Upper lobe of right lung (tissue), 1 donor: ENCODE results near the gene ITGB6. TPM values are rescaled to one million over a fixed set of nuclear protein-coding genes. Genes with fewer than 3 reads are reported as not detected.
A peak's percentile ranks its signal among the peaks of the same experiment; 100 is the strongest.

ENCODE experiments used
- ATAC-seq: fragments of 200-7000 bp; cut with Tn5 transposase; one replicate; pipeline ENCODE4 v1.9.1; 2020; ENCODE audit warnings: mild to moderate bottlenecking, moderate library complexity
- DNase-seq: peaks from one replicate; pipeline ENCODE4 v3.0.0-alpha.2; 2020
- H3K27ac ChIP-seq: fragments of 200-600 bp; one replicate; pipeline ENCODE4 v1.8.0; 2022
- H3K27me3 ChIP-seq: fragments of 200-600 bp; one replicate; pipeline ENCODE4 v1.8.0; 2022; ENCODE audit warnings: mild to moderate bottlenecking
- H3K36me3 ChIP-seq: fragments of 200-600 bp; one replicate; pipeline ENCODE4 v1.8.0; 2022
- H3K4me1 ChIP-seq: fragments of 200-600 bp; one replicate; pipeline ENCODE4 v1.8.0; 2022
- H3K4me3 ChIP-seq: fragments of 200-600 bp; one replicate; pipeline ENCODE4 v1.8.0; 2022; ENCODE audit warnings: mild to moderate bottlenecking
- H3K9me3 ChIP-seq: fragments of 200-600 bp; one replicate; pipeline ENCODE4 v1.8.0; 2022
- intact Hi-C: fragments of 100-400 bp; cut with DNase I; formaldehyde crosslinking; loops from one replicate; pipeline ENCODE4 v1.11.0; 2022
- total RNA-seq: library from RNA; stranded (reverse); fragmentation: NEBNext Ultra II Directional; extraction: Animal tissue kit (Norgen Biotek cat#: 25700); gene quantifications from one replicate; pipeline ENCODE4 v1.2.1, GENCODE V29; 2021
- TF ChIP-seq, protein P1 (sequence below): fragments of 200-600 bp; IDR thresholded peaks from one replicate; pipeline ENCODE4 v1.8.0; 2022; ENCODE audit warnings: antibody characterized with exemption
- donor health status: DM: no; HTN: yes; CAD: no; lungs with severe emphysema.

The ITGB6 gene
- total RNA-seq, 1 donor from 2014 or later: 109 TPM

DNA sequence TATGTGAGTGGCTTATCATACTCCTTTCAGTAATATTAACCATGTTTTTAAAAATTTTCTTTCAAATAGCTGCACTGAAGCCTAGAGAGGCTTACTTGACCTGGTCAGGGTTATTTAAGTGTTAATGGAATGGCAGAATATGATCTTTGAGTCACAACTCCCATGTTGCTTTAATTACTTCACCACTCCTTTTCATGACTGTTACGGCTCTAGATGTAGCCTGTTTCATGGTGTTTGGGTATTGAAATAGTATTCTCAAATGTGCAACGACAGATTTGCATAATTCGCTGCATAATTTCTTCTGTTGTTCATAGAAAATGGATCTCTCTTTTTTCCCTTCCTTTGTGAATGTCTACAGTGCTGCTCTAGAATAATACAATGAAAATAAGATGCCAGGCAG lies 86.1 kb downstream of the ITGB6 start:
- Histone ChIP-seq H3K36me3 (no peaks in the 10 kb centered on the region), H3K27ac (no peak overlapping the region), H3K9me3 (no peaks in the 10 kb centered on the region), H3K27me3 (no peaks in the 10 kb centered on the region), H3K4me1 (no peaks in the 10 kb centered on the region), H3K4me3 (no peak overlapping the region)
- ATAC-seq (no peak), DNase-seq (no peak)
- intact Hi-C loops: no loop called here
- TF ChIP-seq, protein P1, sequence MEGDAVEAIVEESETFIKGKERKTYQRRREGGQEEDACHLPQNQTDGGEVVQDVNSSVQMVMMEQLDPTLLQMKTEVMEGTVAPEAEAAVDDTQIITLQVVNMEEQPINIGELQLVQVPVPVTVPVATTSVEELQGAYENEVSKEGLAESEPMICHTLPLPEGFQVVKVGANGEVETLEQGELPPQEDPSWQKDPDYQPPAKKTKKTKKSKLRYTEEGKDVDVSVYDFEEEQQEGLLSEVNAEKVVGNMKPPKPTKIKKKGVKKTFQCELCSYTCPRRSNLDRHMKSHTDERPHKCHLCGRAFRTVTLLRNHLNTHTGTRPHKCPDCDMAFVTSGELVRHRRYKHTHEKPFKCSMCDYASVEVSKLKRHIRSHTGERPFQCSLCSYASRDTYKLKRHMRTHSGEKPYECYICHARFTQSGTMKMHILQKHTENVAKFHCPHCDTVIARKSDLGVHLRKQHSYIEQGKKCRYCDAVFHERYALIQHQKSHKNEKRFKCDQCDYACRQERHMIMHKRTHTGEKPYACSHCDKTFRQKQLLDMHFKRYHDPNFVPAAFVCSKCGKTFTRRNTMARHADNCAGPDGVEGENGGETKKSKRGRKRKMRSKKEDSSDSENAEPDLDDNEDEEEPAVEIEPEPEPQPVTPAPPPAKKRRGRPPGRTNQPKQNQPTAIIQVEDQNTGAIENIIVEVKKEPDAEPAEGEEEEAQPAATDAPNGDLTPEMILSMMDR: no peak

DNA sequence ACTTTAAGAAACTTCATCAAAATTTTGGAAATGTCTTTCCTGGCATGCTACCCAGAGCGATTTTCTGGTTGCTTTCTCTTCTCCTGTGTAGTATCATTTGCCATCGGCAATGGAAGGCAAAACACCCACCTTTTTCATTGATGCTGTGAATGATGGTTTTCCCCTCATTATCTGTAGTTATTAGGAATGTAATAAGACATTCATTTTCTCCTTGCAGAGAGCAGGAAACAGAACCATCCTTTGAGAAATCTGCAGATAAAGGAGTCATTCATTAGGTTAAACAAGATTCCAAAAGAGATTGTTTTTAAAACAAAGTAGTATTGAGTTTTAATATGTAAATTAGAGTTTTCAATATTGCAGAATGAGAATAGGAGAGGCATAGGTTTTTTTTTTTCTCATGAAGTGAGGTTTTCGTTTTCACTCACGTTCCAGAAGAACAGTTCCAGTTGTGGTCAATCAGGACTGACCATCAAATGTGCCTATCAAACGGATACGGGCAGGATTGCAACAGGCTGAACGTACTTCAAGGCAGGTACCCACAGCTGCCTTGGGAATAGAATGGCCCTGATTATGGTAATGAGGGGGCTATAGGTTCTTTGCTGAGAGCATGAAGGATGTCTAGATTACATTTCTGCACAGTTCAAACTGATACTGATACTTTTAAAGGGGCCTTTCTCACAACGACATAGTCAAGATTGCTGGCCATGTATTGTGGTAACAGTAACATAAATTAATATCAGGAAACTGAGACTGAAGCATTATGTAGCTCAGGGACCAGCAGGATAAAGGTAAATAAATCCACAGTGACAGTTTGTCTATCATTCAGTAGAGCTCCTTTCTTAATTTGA lies 87.9 kb downstream of the ITGB6 start:
- Histone ChIP-seq H3K27ac (no peak overlapping the region), H3K4me1 (no peaks in the 10 kb centered on the region), H3K4me3 (no peak overlapping the region), H3K27me3 (no peaks in the 10 kb centered on the region), H3K9me3 (no peaks in the 10 kb centered on the region), H3K36me3 (peaks cover 5% of the 10 kb centered on the region)
- intact Hi-C loops: no loop called here
- TF ChIP-seq, protein P1: no peak
- DNase-seq (no peak), ATAC-seq (no peak)

DNA sequence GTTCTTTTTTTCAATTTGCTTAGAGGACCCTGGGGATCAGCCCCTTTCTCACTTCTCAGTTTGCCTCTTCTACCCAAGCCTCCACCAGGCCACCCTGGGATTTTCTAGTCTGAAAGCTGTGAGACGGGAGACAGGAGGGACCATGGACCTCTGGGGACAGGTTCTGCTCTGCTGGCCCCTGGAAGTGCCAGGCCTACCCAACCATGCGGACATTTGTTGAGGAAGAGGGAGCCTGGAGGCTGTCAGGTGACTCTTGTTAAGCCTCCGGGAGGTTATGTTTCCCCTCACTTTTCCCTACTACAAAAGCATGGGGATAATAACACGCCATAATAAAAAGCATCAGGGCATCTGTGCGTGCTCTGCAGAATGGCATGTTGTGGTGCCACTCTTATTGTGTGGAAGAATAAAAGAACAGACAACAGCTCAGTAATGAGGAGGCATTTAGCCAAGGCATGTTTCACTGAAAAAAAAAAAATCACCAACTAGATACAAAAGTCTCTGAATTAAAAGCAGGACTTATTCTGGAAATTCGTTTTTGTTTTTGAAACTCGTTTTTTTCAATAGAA lies 89.3 kb downstream of the ITGB6 start:
- ATAC-seq (no peak), DNase-seq (no peak)
- TF ChIP-seq, protein P1: no peak
- Histone ChIP-seq H3K36me3 (peaks cover 6% of the 10 kb centered on the region), H3K27me3 (no peaks in the 10 kb centered on the region), H3K4me3 (no peak overlapping the region), H3K9me3 (no peaks in the 10 kb centered on the region), H3K4me1 (no peaks in the 10 kb centered on the region), H3K27ac (no peak overlapping the region)
- intact Hi-C loops: no loop called here

DNA sequence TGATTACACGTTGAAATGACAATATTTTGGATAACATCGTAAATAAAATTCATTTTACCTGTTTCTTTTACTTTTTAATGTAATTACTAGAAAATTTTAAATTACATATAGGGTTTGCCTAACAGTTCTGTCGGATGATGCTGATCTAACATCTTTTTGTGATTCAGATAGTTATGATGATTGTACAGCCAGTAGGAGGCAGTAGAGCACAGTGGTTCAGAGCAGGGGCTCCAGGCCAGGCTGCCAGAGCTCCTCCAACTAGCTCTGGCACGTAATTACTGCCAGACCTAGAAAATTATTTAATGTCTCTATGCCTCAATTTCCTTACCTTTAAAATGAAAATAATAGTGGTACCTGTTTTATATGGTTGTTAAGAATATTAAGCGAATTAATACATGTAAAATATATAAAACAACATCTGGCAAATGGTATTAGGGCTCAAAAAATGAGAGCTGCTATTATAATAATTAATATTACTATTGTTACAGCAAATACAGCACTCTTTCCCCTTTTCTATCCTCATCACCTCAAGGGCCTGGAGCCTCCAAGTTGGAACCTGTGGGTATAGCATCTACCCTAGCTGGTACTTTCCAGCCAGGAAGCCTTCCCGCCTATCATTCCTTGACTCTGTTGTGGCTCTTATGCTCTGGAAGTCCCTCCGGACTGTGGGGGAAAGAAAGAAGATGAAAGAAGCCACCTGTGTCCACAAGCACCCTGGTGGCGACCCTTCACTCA lies 90.0 kb downstream of the ITGB6 start:
- no peak overlapping the region for H3K27ac ChIP-seq
- no peak for DNase-seq
- intact Hi-C loops: no loop called here

DNA sequence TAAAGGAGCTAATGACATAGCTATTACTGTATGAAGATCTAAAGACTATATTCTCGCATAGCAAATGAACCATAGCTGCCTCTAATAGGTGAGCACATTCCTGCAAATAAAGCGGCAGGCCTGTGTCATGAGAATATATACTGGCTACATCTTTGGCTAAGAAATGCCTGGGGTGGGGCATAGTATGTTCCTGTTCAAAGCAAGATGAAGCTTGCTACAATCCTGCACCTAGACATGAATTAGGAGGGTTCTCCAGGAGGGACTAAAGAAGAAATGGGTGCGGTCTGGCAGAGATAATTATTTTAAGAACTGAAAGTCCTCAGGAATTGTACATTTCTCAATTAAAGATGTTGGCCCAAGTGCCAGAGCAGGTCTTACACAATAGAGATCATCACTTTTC lies 90.8 kb downstream of the ITGB6 start:
- intact Hi-C loops: no loop called here
- TF ChIP-seq, protein P1: no peak
- Histone ChIP-seq H3K36me3 (peaks cover 6% of the 10 kb centered on the region), H3K27me3 (no peaks in the 10 kb centered on the region), H3K27ac (no peak overlapping the region), H3K9me3 (no peaks in the 10 kb centered on the region), H3K4me1 (no peaks in the 10 kb centered on the region), H3K4me3 (no peak overlapping the region)
- ATAC-seq (no peak), DNase-seq (no peak)

More for the DNA sequence above, 90.0 kb downstream of the ITGB6 start:
- H3K4me1 ChIP-seq: no peaks in the 10 kb centered on the region
- H3K9me3 ChIP-seq: no peaks in the 10 kb centered on the region
- ATAC-seq: peak; percentile 96
- H3K27me3 ChIP-seq: no peaks in the 10 kb centered on the region
- H3K4me3 ChIP-seq: no peak overlapping the region
- TF ChIP-seq, protein P1: peak; percentile 77
- H3K36me3 ChIP-seq: peaks cover 6% of the 10 kb centered on the region
